K562 (cell line): ENCODE data around the gene ERN1. TPM values are rescaled to one million over a fixed set of nuclear protein-coding genes. Genes with fewer than 3 reads are reported as not detected.
A peak's percentile ranks its signal among the peaks of the same experiment; 100 is the strongest.

Experiments used
- BCLAF1 ChIP-seq, 2 experiments: fragments of 450-650 bp in 1 of 2; IDR thresholded peaks; 2 replicates each; pipeline ENCODE4 v1.6.1; 2011 to 2017; ENCODE audit warnings: low read depth in 2 of 2, antibody characterized with exemption in 1 of 2, borderline replicate concordance in 1 of 2, low read length in 1 of 2, mild to moderate bottlenecking in 1 of 2, mixed read lengths in 1 of 2; ENCODE audit not compliant: control insufficient read depth in 1 of 2
- BRCA1 ChIP-seq, 2 experiments: fragments of 450-650 bp in 1 of 2; sonication (generic) in 1 of 2; formaldehyde crosslinking in 1 of 2; IDR thresholded peaks; 2 replicates each; pipeline versions ENCODE4 v1.5.0 to v1.6.1; 2017 to 2020; ENCODE audit warnings: mild to moderate bottlenecking in 1 of 2, missing genetic modification reagents in 1 of 2
- KAT7 ChIP-seq: sonication (generic); formaldehyde crosslinking; IDR thresholded peaks from 2 replicates; pipeline ENCODE4 v1.8.0; 2022; ENCODE audit warnings: missing genetic modification reagents, mild to moderate bottlenecking, borderline replicate concordance
- MAX ChIP-seq: sonication (generic); formaldehyde crosslinking; IDR thresholded peaks from 2 replicates; pipeline ENCODE4 v1.9.0; 2022; ENCODE audit warnings: mild to moderate bottlenecking, missing genetic modification reagents
- SMC3 ChIP-seq: conservative IDR thresholded peaks from 2 replicates; pipeline ENCODE4 v1.6.1; 2011; ENCODE audit warnings: low read depth, low read length, improper control_type of control experiment; ENCODE audit not compliant: insufficient read depth
- ZNF175 ChIP-seq: fragments of 200-800 bp; sonication (Bioruptor generic); IDR thresholded peaks from 2 replicates; pipeline ENCODE4 v1.6.1; 2016; ENCODE audit warnings: low read depth, mild to moderate bottlenecking, missing genetic modification characterization, missing compliant biosample characterization
- ZNF583 ChIP-seq: fragments of 250-450 bp; sonication (Bioruptor Pico); IDR thresholded peaks from 2 replicates; pipeline ENCODE4 v1.4.0; 2020
- polyA plus RNA-seq, 8 experiments: library from polyadenylated mRNA; depleted of rRNA in 4 of 8; stranded (reverse) in 5 of 8; unstranded in 3 of 8; fragments of >200 nt; fragmentation: Nextera tagmentation in 2 of 8; fragmentation: Illumina TruSeq in 1 of 8; extraction: Ambion mirVana in 2 of 8; extraction: Trizol in 1 of 8; gene quantifications; 2 replicates each; pipeline versions ENCODE4 v1.2.1 to v1.2.3, GENCODE V29; 2011 to 2014; ENCODE audit warnings: inconsistent platforms in 1 of 8, missing spikeins in 1 of 8
- total RNA-seq, 7 experiments: library from RNA; depleted of rRNA in 6 of 7; stranded (reverse); fragments of >200 nt in 6 of 7; fragmentation: Illumina TruSeq in 2 of 7; extraction: Trizol in 2 of 7; gene quantifications; 2 replicates each; pipeline versions ENCODE4 v1.2.1 to v1.2.3, GENCODE V29; 2011 to 2021; ENCODE audit warnings: low replicate concordance in 1 of 7
- TF ChIP-seq, protein P1 (sequence below): sonication (generic); formaldehyde crosslinking; IDR thresholded peaks from 2 replicates; pipeline ENCODE4 v1.8.1; 2023; ENCODE audit warnings: mild to moderate bottlenecking, missing genetic modification reagents, moderate library complexity
- TF ChIP-seq, protein P2 (sequence below): fragments of 250-450 bp; sonication (Bioruptor Pico); IDR thresholded peaks from 2 replicates; pipeline ENCODE4 v1.5.0; 2021
- TF ChIP-seq, protein P3 (sequence below): fragments of 450-650 bp; IDR thresholded peaks from 2 replicates; pipeline ENCODE4 v1.6.1; 2016
- TF ChIP-seq, protein P4 (sequence below), 2 experiments: fragments of 450-650 bp; IDR thresholded peaks; 2 replicates each; pipeline ENCODE4 v1.6.1; 2016

ERN1 gene
- total and polyA plus RNA-seq, 9 of the 15 experiments (the other 6 are each of a cell fraction or from before 2014, with no cell fraction given) = 2.1 to 22.5 (median 7.3) TPM

DNA sequence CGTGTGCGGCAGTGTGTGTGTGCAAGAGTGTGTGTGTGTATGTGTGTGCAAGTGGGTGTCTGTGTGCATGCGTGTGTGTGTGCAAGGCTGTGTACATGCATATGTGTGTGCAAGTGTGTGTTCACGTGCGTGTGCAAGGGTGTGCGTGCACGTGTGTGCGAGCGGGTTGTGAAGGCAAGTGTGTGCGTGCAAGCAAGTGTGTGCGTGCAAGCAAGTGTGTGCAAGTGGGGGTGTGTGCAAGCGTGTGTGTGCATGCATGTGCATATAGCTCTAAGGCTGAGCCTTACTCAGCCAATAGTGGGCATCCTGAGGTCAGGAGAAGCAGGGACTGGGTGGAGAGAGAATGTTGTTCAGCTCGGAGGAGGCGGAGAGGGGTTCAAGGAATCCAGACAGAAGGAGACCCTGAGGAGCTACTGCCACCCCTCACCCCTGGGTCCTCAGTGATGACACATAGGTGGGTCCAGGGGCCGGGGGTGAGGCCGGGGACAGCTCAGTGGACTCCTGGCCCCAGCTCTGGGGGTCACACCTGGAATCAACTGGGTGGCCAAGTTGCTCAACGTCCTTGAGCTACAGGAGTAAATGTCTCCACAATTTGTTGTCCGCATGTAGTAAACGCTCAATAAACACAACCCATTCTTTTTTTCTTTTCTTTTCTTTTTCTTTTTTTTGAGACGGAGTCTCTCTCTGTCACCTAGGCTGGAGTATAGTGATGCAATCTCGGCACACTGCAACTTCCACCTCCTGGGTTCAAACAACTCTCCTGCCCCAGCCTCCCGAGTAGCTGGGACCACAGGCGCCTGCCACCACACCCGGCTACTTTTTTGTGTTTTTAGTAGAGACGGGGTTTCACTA is 130.0 kb downstream of the ERN1 start (continued):
- no peak for TF ChIP-seq ZNF175
- TF ChIP-seq ZNF583 (CRISPR knock-in tag) = no peak
- TF ChIP-seq SMC3 = no peak
- TF ChIP-seq, protein P1, sequence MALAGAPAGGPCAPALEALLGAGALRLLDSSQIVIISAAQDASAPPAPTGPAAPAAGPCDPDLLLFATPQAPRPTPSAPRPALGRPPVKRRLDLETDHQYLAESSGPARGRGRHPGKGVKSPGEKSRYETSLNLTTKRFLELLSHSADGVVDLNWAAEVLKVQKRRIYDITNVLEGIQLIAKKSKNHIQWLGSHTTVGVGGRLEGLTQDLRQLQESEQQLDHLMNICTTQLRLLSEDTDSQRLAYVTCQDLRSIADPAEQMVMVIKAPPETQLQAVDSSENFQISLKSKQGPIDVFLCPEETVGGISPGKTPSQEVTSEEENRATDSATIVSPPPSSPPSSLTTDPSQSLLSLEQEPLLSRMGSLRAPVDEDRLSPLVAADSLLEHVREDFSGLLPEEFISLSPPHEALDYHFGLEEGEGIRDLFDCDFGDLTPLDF = no peak
- no peak for TF ChIP-seq KAT7 (CRISPR knock-in tag)
- TF ChIP-seq, protein P2, sequence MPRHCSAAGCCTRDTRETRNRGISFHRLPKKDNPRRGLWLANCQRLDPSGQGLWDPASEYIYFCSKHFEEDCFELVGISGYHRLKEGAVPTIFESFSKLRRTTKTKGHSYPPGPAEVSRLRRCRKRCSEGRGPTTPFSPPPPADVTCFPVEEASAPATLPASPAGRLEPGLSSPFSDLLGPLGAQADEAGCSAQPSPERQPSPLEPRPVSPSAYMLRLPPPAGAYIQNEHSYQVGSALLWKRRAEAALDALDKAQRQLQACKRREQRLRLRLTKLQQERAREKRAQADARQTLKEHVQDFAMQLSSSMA (CRISPR knock-in tag) = no peak
- 0 out of 4 replicates have a peak, but pooled peaks of 1 of the 2 experiments have one; percentile 18 for TF ChIP-seq BCLAF1 (IDR thresholded peaks at IDR 0.05; ENCODE audit: borderline replicate concordance in 1 of 2, control insufficient read depth in 1 of 2, low read depth in 2 of 2, low read length in 1 of 2)
- TF ChIP-seq MAX (CRISPR knock-in tag) = peak; percentile 51; the same call in 1 of the 2 replicates
- TF ChIP-seq, protein P3, sequence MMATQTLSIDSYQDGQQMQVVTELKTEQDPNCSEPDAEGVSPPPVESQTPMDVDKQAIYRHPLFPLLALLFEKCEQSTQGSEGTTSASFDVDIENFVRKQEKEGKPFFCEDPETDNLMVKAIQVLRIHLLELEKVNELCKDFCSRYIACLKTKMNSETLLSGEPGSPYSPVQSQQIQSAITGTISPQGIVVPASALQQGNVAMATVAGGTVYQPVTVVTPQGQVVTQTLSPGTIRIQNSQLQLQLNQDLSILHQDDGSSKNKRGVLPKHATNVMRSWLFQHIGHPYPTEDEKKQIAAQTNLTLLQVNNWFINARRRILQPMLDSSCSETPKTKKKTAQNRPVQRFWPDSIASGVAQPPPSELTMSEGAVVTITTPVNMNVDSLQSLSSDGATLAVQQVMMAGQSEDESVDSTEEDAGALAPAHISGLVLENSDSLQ = no peak
- TF ChIP-seq, protein P4, sequence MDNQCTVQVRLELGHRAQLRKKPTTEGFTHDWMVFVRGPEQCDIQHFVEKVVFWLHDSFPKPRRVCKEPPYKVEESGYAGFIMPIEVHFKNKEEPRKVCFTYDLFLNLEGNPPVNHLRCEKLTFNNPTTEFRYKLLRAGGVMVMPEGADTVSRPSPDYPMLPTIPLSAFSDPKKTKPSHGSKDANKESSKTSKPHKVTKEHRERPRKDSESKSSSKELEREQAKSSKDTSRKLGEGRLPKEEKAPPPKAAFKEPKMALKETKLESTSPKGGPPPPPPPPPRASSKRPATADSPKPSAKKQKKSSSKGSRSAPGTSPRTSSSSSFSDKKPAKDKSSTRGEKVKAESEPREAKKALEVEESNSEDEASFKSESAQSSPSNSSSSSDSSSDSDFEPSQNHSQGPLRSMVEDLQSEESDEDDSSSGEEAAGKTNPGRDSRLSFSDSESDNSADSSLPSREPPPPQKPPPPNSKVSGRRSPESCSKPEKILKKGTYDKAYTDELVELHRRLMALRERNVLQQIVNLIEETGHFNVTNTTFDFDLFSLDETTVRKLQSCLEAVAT (IDR thresholded peaks at IDR 0.05) = peak in 1 of 2 experiments; percentile 14; a peak in 1 of 4 replicates
- TF ChIP-seq BRCA1 (IDR thresholded peaks at IDR 0.05) = no peak
- 0 out of 2 replicates have a peak, but pooled peaks have one; percentile 57 for TF ChIP-seq BRCA1 (CRISPR knock-in tag; IDR thresholded peaks at IDR 0.05)
